HEK293 (cell line): ENCODE results near the gene BACH2.

Experiments used
- CTCF ChIP-seq: fragments of 450-650 bp; formaldehyde crosslinking; IDR thresholded peaks from 2 replicates; pipeline ENCODE4 v1.5.1; 2016; ENCODE audit warnings: missing biosample characterization, missing genetic modification characterization
- KLF8 ChIP-seq: fragments of 450-650 bp; formaldehyde crosslinking; IDR thresholded peaks from 2 replicates; pipeline ENCODE4 v1.5.1; 2016; ENCODE audit warnings: missing biosample characterization, missing genetic modification characterization
- REST ChIP-seq: fragments of 450-650 bp; formaldehyde crosslinking; IDR thresholded peaks from 2 replicates; pipeline ENCODE4 v1.5.1; 2016; ENCODE audit warnings: missing biosample characterization, missing genetic modification characterization
- SCRT1 ChIP-seq: fragments of 450-650 bp; formaldehyde crosslinking; IDR thresholded peaks from 2 replicates; pipeline ENCODE4 v1.5.1; 2016; ENCODE audit warnings: missing biosample characterization, missing genetic modification characterization, borderline replicate concordance
- ZBTB26 ChIP-seq: fragments of 450-650 bp; formaldehyde crosslinking; optimal IDR thresholded peaks from 2 replicates; pipeline ENCODE3; 2016; ENCODE audit warnings: missing biosample characterization, mild to moderate bottlenecking, missing genetic modification characterization
- ZNF24 ChIP-seq: fragments of 450-650 bp; formaldehyde crosslinking; IDR thresholded peaks from 2 replicates; pipeline ENCODE4 v1.5.1; 2016; ENCODE audit warnings: missing biosample characterization, missing genetic modification characterization
- ZNF560 ChIP-seq: fragments of 450-650 bp; formaldehyde crosslinking; IDR thresholded peaks from 2 replicates; pipeline ENCODE4 v1.5.1; 2017; ENCODE audit warnings: missing biosample characterization, missing genetic modification characterization, borderline replicate concordance

DNA sequence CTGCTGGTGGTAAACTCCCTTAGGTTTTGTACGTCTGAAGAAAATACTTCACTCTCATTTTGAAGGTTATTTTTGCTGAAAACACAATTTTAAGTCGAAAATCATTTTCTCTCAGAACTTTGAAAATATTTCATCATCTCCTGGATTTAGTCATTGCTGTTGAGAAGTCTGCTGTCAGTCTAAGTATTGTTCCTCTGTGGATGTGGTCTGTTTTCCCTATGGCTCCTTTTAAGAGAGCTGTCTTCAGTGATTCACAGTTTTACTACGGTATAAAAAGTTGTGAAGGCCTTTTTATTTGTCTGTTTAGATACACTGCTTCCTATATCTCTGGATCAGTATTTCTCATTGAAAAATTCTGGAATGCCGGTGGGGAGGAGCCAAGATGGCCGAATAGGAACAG lies 243.0 kb downstream of the BACH2 start:
- TF ChIP-seq SCRT1 (tag by site-specific recombination) (no peak), CTCF (tag by site-specific recombination) (no peak), REST (tag by site-specific recombination) (no peak), ZBTB26 (tag by site-specific recombination) (no peak), ZNF560 (tag by site-specific recombination) (no peak), ZNF24 (tag by site-specific recombination) (no peak), KLF8 (tag by site-specific recombination) (no peak)
